HG02981 (cell line): ENCODE data around the gene ZNF213.

Experiments used
- ATAC-seq: cut with Tn5 transposase; IDR thresholded peaks from one replicate; pipeline ENCODE4 v1.9.1; 2021; ENCODE audit warnings: mild to moderate bottlenecking, moderate library complexity; ENCODE audit not compliant: unreplicated experiment

Gene ZNF213

DNA sequence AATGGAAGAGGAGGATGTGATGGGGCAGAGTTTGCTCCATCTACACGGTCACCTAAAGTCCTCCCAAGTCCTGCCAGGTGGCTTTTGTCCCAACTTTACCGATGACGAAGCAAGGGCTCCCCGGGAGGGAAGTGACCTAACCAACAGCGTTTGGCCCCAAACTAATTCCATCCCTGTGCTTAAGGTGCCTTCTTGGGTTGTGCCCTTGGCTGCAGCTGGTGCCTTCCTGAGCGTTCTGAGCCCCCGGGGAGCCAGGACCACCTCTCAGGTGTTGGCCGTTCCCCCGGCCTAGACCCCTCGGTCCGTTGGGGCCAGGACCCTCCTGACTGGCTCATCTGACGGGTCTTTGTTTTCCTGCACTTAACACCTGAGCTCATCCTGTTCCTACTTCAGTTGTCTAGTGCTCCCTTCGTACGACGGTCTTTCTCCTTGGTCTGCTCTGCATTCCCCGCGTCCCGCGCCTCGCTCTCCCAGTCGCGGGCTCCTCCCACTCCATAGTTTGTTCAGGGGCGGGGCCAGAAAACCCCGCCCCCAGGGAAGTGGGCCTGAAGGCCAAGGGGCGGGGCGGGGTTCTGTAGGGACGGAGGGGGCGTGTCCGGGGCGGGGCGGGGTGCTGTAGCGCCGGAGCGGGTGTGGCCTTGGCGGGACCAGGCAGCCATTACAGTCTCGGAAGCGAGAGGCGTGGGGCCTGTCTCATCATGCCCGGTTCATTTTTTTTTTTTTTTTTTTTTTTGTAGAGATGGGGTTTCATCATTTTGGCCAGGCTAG, 34.9 kb upstream of the ZNF213 start:
- ATAC-seq, result no peak

DNA sequence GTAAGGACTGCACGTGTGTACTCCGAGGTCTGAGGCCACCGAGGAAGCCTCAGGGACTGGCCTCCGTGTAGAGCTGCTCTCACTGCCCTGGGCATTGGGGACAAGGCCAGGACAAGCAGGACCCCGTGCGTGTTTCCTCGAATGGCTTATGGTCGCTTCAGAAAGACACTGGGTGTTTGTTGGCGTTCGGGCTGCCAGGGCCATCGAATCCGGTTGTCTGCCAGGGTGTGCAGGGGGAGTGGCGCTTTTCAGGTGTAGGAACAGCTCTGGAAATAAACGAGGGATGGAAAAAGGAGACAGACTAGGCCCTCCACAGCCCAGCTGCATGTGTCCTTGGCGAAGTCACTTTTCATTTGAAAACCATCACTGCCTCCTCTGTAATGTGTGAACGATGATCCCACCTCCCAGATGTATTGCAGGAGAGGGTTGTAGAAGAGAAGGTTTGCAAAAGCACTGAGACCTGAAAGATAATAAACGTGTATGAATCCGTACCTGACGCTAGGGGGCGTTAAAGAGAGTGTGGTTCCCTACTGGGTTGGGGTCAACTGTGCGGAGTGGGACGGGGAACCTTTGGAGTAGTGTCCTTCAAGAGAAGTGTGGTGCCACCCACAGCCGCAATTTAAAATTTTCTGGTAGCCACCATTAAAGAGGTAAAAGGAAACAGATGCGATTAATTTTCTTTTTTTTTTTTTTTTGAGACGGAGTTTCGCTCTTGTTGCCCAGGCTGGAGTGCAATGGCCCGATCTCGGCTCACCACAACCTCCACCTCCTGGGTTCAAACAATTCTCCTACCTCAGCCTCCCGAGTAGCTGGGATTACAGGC, 33.6 kb upstream of the ZNF213 start:
- ATAC-seq, result no peak

DNA sequence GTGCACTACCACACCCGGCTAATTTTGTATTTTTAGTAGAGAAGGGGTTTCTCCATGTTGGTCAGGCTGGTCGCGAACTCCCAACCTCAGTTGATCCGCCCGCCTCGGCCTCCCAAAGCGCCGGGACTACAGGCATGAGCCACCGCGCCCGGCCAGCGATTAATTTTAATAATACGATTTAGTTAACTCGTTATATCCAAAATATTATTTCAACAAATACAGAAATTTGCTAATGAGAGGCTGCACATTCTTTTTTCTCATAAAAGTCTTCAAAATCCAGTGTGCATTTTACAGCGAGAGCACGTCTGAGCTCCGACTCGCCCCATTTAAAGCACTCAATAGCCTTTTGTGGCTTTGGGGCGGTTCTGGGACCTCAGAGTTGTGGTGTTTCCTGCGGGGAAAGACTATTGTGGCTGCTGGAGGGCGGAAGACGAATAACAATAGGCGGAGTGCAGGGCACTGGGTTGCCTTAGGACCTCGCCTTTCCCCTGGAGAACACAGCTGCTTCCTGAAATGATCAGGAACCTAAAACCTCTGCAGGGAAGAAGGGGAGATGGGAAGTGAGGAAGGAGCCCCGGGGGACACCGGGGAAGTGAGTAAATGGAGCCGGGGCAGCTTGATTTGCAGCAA, 32.9 kb upstream of the ZNF213 start:
- ATAC-seq, result no peak

GRCh38 chr16:3106205-3106928, 28.5 kb upstream of the ZNF213 start:
- peak; percentile 79 for ATAC-seq

GRCh38 chr16:3112058-3112880, 22.6 kb upstream of the ZNF213 start, which contains the start of gene ZNF205:
ZNF205 (plus strand) TSS chr16:3112586; CDS start chr16:3113431, 845 bp downstream.
- no peak for ATAC-seq

DNA sequence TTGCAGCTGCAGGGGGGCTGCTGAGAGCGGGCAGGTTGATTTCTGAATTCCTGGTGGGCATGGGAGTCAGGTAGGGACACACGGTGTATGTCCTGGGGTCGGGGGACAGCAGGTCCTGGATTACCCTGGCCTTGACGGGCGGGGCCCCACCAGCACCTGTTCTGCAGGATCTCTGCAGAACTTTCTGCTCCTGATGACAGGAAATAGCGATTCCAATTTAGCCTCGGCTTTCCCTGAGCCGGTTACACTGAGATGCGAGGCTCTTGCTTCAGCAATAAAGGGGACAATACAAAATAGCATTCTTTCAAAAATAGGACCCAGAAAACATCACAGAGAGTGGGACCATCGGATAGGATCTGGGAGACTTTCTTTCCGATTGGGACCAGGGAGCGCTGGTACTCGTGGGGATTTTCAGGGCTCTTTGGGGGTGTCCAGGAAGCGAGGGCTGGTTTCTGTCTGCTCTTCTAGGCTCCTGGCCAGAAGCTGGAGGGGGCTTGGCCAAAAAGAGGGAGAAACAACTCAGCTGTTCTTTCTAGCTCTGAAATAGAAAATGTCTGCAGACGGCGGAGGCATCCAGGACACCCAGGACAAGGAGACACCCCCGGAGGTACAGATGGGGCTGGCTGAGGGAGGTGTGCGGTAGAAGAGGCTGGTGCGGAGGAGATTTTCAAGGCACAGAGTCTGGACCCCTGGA, 21.8 kb upstream of the ZNF213 start:
- no peak for ATAC-seq

GRCh38 chr16:3113765-3114479, 20.9 kb upstream of the ZNF213 start:
- ATAC-seq, result no peak

- ATAC-seq, result no peak
Measured at GRCh38 chr16:3115003-3115402, 19.8 kb upstream of the ZNF213 start.

GRCh38 chr16:3115561-3115960, 19.3 kb upstream of the ZNF213 start:
- no peak for ATAC-seq

- ATAC-seq, result no peak
Measured at GRCh38 chr16:3118204-3118790, 16.5 kb upstream of the ZNF213 start.

DNA sequence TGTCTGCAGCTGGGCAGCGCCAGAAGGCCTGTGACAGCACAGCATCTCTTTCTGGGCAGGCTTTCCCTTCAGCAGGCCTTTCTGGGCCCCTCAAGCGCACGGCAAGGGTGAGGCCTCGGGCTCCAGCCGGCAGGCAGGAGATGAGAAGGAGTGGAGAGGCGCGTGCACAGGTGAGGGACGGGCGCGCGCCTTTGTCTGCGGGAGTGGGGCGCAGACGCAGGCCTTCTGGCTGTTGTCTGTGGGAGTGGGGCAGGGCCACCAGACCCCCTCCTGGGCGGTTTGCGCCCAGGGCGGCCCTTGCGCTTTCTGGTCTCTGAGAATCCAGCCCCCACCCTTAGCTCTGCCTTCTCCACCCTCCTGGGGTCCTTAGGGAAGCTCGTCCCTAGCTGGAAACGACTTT, 16.0 kb upstream of the ZNF213 start:
- no peak for ATAC-seq

DNA sequence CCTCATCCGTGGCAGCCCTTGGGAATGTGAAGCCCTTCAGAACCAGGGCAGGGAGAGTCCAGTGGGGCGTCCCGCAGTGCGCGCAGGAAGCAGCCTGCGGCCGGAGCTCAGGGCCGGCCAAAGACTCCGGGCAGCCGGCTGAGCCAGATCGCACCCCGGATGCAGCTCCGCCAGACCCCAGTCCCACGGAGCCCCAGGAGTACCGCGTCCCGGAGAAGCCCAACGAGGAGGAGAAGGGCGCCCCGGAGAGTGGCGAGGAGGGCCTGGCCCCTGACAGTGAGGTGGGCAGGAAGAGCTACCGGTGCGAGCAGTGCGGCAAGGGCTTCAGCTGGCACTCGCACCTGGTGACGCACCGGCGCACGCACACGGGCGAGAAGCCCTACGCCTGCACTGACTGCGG, 15.5 kb upstream of the ZNF213 start:
- no peak for ATAC-seq

GRCh38 chr16:3119701-3120408, 15.0 kb upstream of the ZNF213 start:
- ATAC-seq, result no peak

DNA sequence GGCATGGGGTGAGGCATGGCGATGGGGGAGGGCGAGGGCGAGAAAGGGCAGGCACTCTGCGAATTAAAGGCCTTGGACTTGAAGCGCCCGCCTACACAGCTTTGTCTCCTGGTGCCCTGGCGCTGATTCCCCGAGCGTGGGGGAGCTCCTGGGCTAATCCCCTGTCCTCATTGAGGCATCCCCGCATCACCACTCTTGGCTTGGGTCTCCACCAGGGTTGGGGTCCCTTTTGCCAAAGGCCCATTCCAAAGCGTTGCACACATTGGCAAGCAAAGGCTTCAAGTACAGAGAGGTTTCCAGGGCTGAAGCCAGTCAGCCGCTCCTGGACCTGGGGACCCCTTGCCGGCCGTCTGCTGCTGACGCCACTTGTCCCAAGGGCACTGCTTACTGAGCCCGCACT, 14.4 kb upstream of the ZNF213 start:
- no peak for ATAC-seq

DNA sequence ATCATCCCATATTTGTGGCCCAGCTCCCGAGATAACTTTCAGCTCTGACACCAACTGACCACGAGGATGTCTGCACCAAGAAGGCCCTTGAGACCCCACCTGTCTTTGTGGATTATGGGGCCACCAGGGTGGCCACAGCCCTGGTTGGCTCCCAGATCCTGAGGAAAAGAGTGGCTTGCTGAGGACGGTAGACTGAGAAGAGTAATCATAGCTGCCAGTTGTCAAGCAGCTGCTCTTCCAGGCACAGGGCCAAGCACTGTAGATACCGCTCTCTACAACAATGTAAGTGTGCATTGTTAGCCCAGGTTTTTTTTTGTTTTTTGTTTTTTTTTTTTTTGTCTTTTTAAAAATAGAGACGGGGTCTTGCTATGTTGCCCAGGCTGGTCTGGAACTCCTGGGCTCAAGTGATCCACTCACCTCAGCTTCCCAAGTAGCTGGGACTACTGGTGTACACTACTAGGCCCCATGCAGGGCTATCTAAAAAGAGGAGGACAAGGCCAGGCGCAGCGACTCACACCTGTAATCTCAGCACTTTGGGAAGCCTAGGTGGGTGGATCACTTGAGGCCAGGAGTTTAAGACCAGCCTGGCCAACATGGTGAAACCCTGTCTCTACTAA, 12.9 kb upstream of the ZNF213 start:
- ATAC-seq, result no peak

DNA sequence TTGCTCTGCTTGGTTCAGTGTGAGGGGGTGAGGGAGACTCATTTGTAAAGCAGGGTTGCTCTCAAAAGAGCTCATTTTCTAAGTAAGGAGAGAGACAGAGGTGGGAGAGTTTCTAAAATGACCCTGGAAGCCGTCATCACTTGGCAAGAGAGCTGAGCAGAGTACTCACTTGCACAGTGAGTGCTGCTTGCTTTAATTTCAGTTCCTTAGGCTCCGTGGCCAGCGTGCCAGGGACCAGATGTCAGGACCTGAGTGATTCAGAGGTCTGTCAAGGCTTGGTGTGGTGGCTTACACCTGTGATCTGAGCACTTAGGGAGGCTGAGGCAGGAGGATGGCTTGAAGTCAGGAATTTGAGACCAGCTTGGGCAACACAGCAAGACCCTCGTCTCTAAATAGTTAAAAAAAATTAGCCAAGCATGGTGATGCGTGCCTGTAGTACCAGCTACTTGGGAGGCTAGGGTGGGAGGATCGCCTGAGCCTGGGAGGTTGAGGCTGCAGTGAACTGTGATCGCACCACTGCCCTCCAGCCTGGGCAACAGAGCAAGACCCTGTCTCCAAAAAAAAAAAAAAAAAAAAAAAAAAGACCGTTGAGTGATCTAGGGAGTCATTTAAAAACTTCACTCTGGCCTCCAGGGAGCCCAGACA, 11.8 kb upstream of the ZNF213 start:
- ATAC-seq, result no peak
